Neural progenitor cell (in vitro differentiated cells): Measurements from ENCODE around the gene NAT9. TPM values are rescaled to one million over a fixed set of nuclear protein-coding genes. Genes with fewer than 3 reads are reported as not detected.

Experiments
- DNase-seq: peaks from one replicate; pipeline ENCODE4 v3.0.0-alpha.2; 2016; ENCODE audit warnings: low spot score
- H2AFZ ChIP-seq: fragments of 200-600 bp; sonication (generic); replicated peaks from 2 replicates; pipeline ENCODE4 v1.6.1; 2016; ENCODE audit warnings: antibody characterized with exemption
- H3F3A ChIP-seq: fragments of 200-600 bp; sonication (generic); 2 replicates; pipeline ENCODE4 v1.6.1; 2016; ENCODE audit warnings: antibody characterized with exemption, low read depth
- H3K27ac ChIP-seq: fragments of 200-600 bp; sonication (generic); 2 replicates; pipeline ENCODE4 v1.5.1; 2016; ENCODE audit warnings: mild to moderate bottlenecking
- H3K27me3 ChIP-seq: fragments of 200-600 bp; sonication (generic); 2 replicates; pipeline ENCODE4 v1.6.1; 2016; ENCODE audit warnings: mild to moderate bottlenecking, moderate library complexity
- H3K36me3 ChIP-seq: fragments of 200-600 bp; sonication (generic); 2 replicates; pipeline ENCODE4 v1.5.1; 2016
- H3K4me1 ChIP-seq: fragments of 200-600 bp; sonication (generic); 2 replicates; pipeline ENCODE4 v1.6.1; 2016; ENCODE audit warnings: mixed run types
- H3K4me2 ChIP-seq: fragments of 200-600 bp; sonication (generic); 2 replicates; pipeline ENCODE4 v1.6.1; 2016
- H3K4me3 ChIP-seq: fragments of 200-600 bp; sonication (generic); 2 replicates; pipeline ENCODE4 v1.5.1; 2016
- H3K79me2 ChIP-seq: fragments of 200-600 bp; sonication (generic); 2 replicates; pipeline ENCODE4 v1.6.1; 2016; ENCODE audit warnings: low read depth
- H3K9ac ChIP-seq: fragments of 200-600 bp; sonication (generic); 2 replicates; pipeline ENCODE4 v1.6.1; 2016
- H3K9me3 ChIP-seq: fragments of 200-600 bp; sonication (generic); 2 replicates; pipeline ENCODE4 v1.5.1; 2016; ENCODE audit warnings: low read depth
- H4K20me1 ChIP-seq: fragments of 200-600 bp; sonication (generic); 2 replicates; pipeline ENCODE4 v1.6.1; 2016; ENCODE audit warnings: low read depth
- H3K27ac Mint-ChIP-seq: 3 replicates; pipeline ENCODE4 v1.8.0; 2021; ENCODE audit warnings: mixed read lengths
- H3K27me3 Mint-ChIP-seq: 2 replicates; pipeline ENCODE4 v1.8.0; 2022; ENCODE audit warnings: low read depth, mild to moderate bottlenecking, inconsistent platforms, moderate library complexity, mixed read lengths; ENCODE audit not compliant: insufficient read depth
- H3K36me3 Mint-ChIP-seq: 3 replicates; pipeline ENCODE4 v1.8.0; 2021; ENCODE audit warnings: mixed read lengths
- H3K4me1 Mint-ChIP-seq: 3 replicates; pipeline ENCODE4 v1.8.0; 2021; ENCODE audit warnings: mixed read lengths
- H3K4me3 Mint-ChIP-seq: 3 replicates; pipeline ENCODE4 v1.8.0; 2021; ENCODE audit warnings: mild to moderate bottlenecking, moderate library complexity, mixed read lengths
- H3K9me3 Mint-ChIP-seq: 3 replicates; pipeline ENCODE4 v1.8.0; 2020; ENCODE audit warnings: mixed read lengths
- EZH2 ChIP-seq: fragments of 200-600 bp; sonication (generic); IDR thresholded peaks from 2 replicates; pipeline ENCODE4 v1.6.1; 2017; ENCODE audit warnings: antibody characterized with exemption, mild to moderate bottlenecking, moderate library complexity
- EZH2phosphoT487 ChIP-seq: fragments of 200-600 bp; sonication (generic); IDR thresholded peaks from 2 replicates; pipeline ENCODE4 v1.6.1; 2017; ENCODE audit warnings: antibody characterized with exemption
- total RNA-seq: library from RNA; depleted of rRNA; stranded (reverse); fragments of >200 nt; gene quantifications from 2 replicates; pipeline ENCODE4 v1.2.3, GENCODE V29; 2015; ENCODE audit warnings: low replicate concordance
- TF ChIP-seq, protein P1 (sequence below): fragments of 200-600 bp; sonication (generic); IDR thresholded peaks from 2 replicates; pipeline ENCODE4 v1.5.1; 2017; ENCODE audit warnings: antibody characterized with exemption, mild to moderate bottlenecking

NAT9 gene
- total RNA-seq, 1 donor from 2014 or later, result 75.3 TPM

DNA sequence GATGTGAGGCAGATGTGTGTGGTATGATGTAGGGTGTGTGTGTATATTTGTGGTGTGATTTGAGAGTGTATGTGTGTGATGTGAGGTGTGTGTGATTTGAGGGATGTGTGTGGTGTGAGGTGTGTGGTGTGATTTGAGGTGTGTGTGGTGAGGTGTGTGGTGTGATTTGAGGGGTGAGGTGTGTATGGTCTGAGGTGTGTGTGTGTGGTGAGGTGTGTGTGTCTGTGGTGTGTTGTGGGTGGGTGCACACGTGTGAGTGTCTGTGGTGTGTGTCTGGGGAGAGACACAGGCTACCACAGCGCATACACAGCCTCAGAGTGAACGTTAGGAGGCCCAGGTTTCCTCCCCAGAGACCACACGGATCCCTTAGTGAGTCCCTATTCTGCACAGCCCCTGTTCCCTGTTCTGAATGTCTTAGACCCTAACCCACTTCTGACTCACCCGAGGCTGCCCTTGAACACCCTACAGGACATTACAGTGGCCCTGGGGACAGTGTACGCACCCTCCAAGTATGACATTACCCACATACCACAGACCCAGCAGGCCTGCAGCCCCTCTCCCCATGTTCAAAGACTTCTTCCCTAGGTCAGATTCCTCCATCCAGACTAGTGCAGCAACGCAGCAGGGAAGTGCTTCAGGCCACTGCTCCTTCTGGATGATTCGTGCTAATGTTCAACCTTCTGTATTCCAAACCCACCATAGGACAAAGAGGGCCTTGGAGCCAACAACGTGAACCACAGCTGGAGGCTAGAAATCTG is 42.6 kb downstream of the NAT9 start:
- no peaks in the 10 kb centered on the region for H3K79me2 ChIP-seq
- TF ChIP-seq EZH2, result no peak
- TF ChIP-seq, protein P1, sequence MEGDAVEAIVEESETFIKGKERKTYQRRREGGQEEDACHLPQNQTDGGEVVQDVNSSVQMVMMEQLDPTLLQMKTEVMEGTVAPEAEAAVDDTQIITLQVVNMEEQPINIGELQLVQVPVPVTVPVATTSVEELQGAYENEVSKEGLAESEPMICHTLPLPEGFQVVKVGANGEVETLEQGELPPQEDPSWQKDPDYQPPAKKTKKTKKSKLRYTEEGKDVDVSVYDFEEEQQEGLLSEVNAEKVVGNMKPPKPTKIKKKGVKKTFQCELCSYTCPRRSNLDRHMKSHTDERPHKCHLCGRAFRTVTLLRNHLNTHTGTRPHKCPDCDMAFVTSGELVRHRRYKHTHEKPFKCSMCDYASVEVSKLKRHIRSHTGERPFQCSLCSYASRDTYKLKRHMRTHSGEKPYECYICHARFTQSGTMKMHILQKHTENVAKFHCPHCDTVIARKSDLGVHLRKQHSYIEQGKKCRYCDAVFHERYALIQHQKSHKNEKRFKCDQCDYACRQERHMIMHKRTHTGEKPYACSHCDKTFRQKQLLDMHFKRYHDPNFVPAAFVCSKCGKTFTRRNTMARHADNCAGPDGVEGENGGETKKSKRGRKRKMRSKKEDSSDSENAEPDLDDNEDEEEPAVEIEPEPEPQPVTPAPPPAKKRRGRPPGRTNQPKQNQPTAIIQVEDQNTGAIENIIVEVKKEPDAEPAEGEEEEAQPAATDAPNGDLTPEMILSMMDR, result no peak
- TF ChIP-seq EZH2phosphoT487, result no peak
- H3K27me3 ChIP-seq, result peaks cover 50% of the 10 kb centered on the region
- no peak overlapping the region for H3K4me3 Mint-ChIP-seq
- no peak overlapping the region for H3K4me3 ChIP-seq
- peaks cover 34% of the 10 kb centered on the region for H3F3A ChIP-seq
- peaks cover 7% of the 10 kb centered on the region for H3K4me1 ChIP-seq
- DNase-seq, result no peak
- H2AFZ ChIP-seq, result no peak overlapping the region
- no peak overlapping the region for H3K9ac ChIP-seq
- peaks cover 27% of the 10 kb centered on the region for H3K27me3 Mint-ChIP-seq
- no peaks in the 10 kb centered on the region for H4K20me1 ChIP-seq
- no peaks in the 10 kb centered on the region for H3K9me3 ChIP-seq
- no peak overlapping the region for H3K27ac Mint-ChIP-seq
- peaks cover 5% of the 10 kb centered on the region for H3K4me1 Mint-ChIP-seq
- H3K36me3 Mint-ChIP-seq, result no peaks in the 10 kb centered on the region
- H3K9me3 Mint-ChIP-seq, result no peaks in the 10 kb centered on the region
- H3K27ac ChIP-seq, result no peak overlapping the region
- no peak overlapping the region for H3K4me2 ChIP-seq
- H3K36me3 ChIP-seq, result no peaks in the 10 kb centered on the region

- TF ChIP-seq, protein P1, result no peak
- TF ChIP-seq EZH2phosphoT487 (no peak), EZH2 (no peak)
- Mint-ChIP-seq H3K9me3 (no peaks in the 10 kb centered on the region), H3K27ac (no peak overlapping the region), H3K36me3 (no peaks in the 10 kb centered on the region), H3K27me3 (peaks cover 18% of the 10 kb centered on the region), H3K4me3 (no peak overlapping the region), H3K4me1 (peaks cover 5% of the 10 kb centered on the region)
- DNase-seq, result no peak
- H3K9me3 ChIP-seq, result no peaks in the 10 kb centered on the region
- H3F3A ChIP-seq, result peaks cover 31% of the 10 kb centered on the region
- H3K36me3 ChIP-seq, result no peaks in the 10 kb centered on the region
- H3K4me3 ChIP-seq, result no peak overlapping the region
- no peak overlapping the region for H3K27ac ChIP-seq
- no peaks in the 10 kb centered on the region for H3K4me1 ChIP-seq
- no peak overlapping the region for H3K9ac ChIP-seq
- H4K20me1 ChIP-seq, result no peaks in the 10 kb centered on the region
- no peak overlapping the region for H2AFZ ChIP-seq
- H3K27me3 ChIP-seq, result peaks cover 37% of the 10 kb centered on the region
- H3K79me2 ChIP-seq, result no peaks in the 10 kb centered on the region
- H3K4me2 ChIP-seq, result no peak overlapping the region
These were observed 43.9 kb downstream of the NAT9 start for GRCh38 chr17:74732042-74732867.

GRCh38 chr17:74731347-74731605 is 44.9 kb downstream of the NAT9 start:
- Histone ChIP-seq H3K36me3 (no peaks in the 10 kb centered on the region), H4K20me1 (no peaks in the 10 kb centered on the region), H3K4me1 (no peaks in the 10 kb centered on the region), H3K79me2 (no peaks in the 10 kb centered on the region), H3K4me3 (no peak overlapping the region), H3K9ac (no peak overlapping the region), H3K27me3 (peaks cover 27% of the 10 kb centered on the region), H2AFZ (no peak overlapping the region), H3K27ac (no peak overlapping the region), H3F3A (peaks cover 22% of the 10 kb centered on the region), H3K4me2 (no peak overlapping the region), H3K9me3 (no peaks in the 10 kb centered on the region)
- no peak overlapping the region for H3K4me3 Mint-ChIP-seq
- peaks cover 15% of the 10 kb centered on the region for H3K27me3 Mint-ChIP-seq
- no peak for TF ChIP-seq EZH2phosphoT487
- TF ChIP-seq EZH2, result no peak
- TF ChIP-seq, protein P1, result no peak
- H3K9me3 Mint-ChIP-seq, result no peaks in the 10 kb centered on the region
- H3K36me3 Mint-ChIP-seq, result no peaks in the 10 kb centered on the region
- DNase-seq, result no peak
- H3K4me1 Mint-ChIP-seq, result peaks cover 2% of the 10 kb centered on the region
- H3K27ac Mint-ChIP-seq, result no peak overlapping the region
